H1 (cell line): Measurements from ENCODE around the gene BABAM1. TPM values are rescaled to one million over a fixed set of nuclear protein-coding genes. Genes with fewer than 3 reads are reported as not detected.

Source experiments
- CTCF ChIA-PET: fragments of 300-600 bp; sonication (Branson Sonifier 250); formaldehyde crosslinking; loops from one replicate; lab custom pipeline; 2021; ENCODE audit not compliant: partially characterized antibody; lab: Charles Lee
- POLR2A ChIA-PET: fragments of 300-600 bp; sonication (Branson Sonifier 250); formaldehyde crosslinking; loops from one replicate; lab custom pipeline; 2021; ENCODE audit warnings: inconsistent platforms; ENCODE audit not compliant: partially characterized antibody; lab: Charles Lee
- DNase-seq, 2 experiments: peaks; one replicate each; pipeline versions ENCODE4 v3.0.0 to v3.0.0-alpha.2; 2010 to 2022; ENCODE audit warnings: low spot score in 2 of 2, low read depth in 1 of 2, mixed read lengths in 1 of 2
- FAIRE-seq: peaks from 2 replicates; lab custom pipeline; 2011; peaks lifted over from hg19 to GRCh38; lab: Jason Lieb, UNC
- H2AFZ ChIP-seq: 2 replicates; pipeline ENCODE4 v1.8.1; 2012; ENCODE audit warnings: low read length, inconsistent platforms
- H2AK5ac ChIP-seq: 2 replicates; pipeline ENCODE4 v1.6.1; 2013; ENCODE audit warnings: low read depth, low read length
- H2BK120ac ChIP-seq: replicated peaks from 2 replicates; pipeline ENCODE3; 2013; ENCODE audit warnings: low read depth, low read length, inconsistent platforms
- H2BK12ac ChIP-seq: 2 replicates; pipeline ENCODE4 v1.6.1; 2013; ENCODE audit warnings: low read depth, low read length
- H2BK15ac ChIP-seq: 2 replicates; pipeline ENCODE4 v1.6.1; 2013; ENCODE audit warnings: low read length
- H2BK20ac ChIP-seq: 2 replicates; pipeline ENCODE4 v1.6.1; 2013; ENCODE audit warnings: low read length
- H2BK5ac ChIP-seq: 2 replicates; pipeline ENCODE4 v1.6.1; 2013; ENCODE audit warnings: low read depth, low read length
- H3K14ac ChIP-seq: 2 replicates; pipeline ENCODE4 v1.6.1; 2013; ENCODE audit warnings: inconsistent platforms; ENCODE audit not compliant: insufficient read length
- H3K18ac ChIP-seq: 2 replicates; pipeline ENCODE4 v1.6.1; 2013; ENCODE audit warnings: low read length; ENCODE audit errors: extremely low read depth
- H3K23ac ChIP-seq: 2 replicates; pipeline ENCODE4 v1.6.1; 2013; ENCODE audit warnings: inconsistent platforms; ENCODE audit not compliant: insufficient read length
- H3K23me2 ChIP-seq: 2 replicates; pipeline ENCODE4 v1.6.1; 2013; ENCODE audit warnings: low read depth, low read length
- H3K27ac ChIP-seq: 2 replicates; pipeline ENCODE4 v1.6.1; 2011; ENCODE audit warnings: low read depth, low read length, inconsistent platforms
- H3K27me3 ChIP-seq, 4 experiments: replicated peaks in 1 of 4; 1 replicate in 1 of 4; 2 replicates in 3 of 4; pipeline versions ENCODE4 v1.6.1 to v1.8.1; 2011 to 2013; ENCODE audit warnings: low read length in 3 of 4, mild to moderate bottlenecking in 3 of 4, inconsistent platforms in 2 of 4, mixed read lengths in 2 of 4, moderate library complexity in 1 of 4; ENCODE audit not compliant: control insufficient read depth in 3 of 4, insufficient read depth in 3 of 4; ENCODE audit errors: extremely low read depth in 1 of 4
- H3K36me3 ChIP-seq, 4 experiments: 2 replicates each; pipeline versions ENCODE4 v1.6.1 to v1.8.1; 2011 to 2013; ENCODE audit warnings: mild to moderate bottlenecking in 4 of 4, low read length in 3 of 4, moderate library complexity in 2 of 4, control low read depth in 1 of 4, inconsistent platforms in 1 of 4; ENCODE audit not compliant: insufficient read depth in 4 of 4, control insufficient read depth in 2 of 4
- H3K4ac ChIP-seq: replicated peaks from 2 replicates; pipeline ENCODE3; 2013; ENCODE audit warnings: low read length, low read depth, mixed read lengths, inconsistent platforms; ENCODE audit not compliant: insufficient read length
- H3K4me1 ChIP-seq, 4 experiments: replicated peaks in 1 of 4; 1 replicate in 1 of 4; 2 replicates in 3 of 4; pipeline versions ENCODE4 v1.6.1 to v1.8.1; 2011 to 2013; ENCODE audit warnings: low read length in 3 of 4, inconsistent platforms in 2 of 4, mixed read lengths in 1 of 4; ENCODE audit not compliant: insufficient read depth in 4 of 4, control insufficient read depth in 3 of 4
- H3K4me2 ChIP-seq, 2 experiments: 2 replicates each; pipeline versions ENCODE4 v1.6.1 to v1.8.1; 2011 to 2013; ENCODE audit warnings: low read depth in 2 of 2, low read length in 2 of 2, control low read depth in 1 of 2, inconsistent platforms in 1 of 2, mild to moderate bottlenecking in 1 of 2; ENCODE audit not compliant: insufficient read depth in 1 of 2
- H3K4me3 ChIP-seq, 4 experiments: fragments of 200-600, 300-600 bp in 1 of 4; sonication (generic), shearing (Covaris generic), sonication (Bioruptor Twin) in 1 of 4; 2 replicates each; pipeline versions ENCODE4 v1.5.1 to v1.8.1; 2011 to 2016; ENCODE audit warnings: low read length in 4 of 4, low read depth in 3 of 4, control low read depth in 2 of 4, inconsistent platforms in 2 of 4, mild to moderate bottlenecking in 2 of 4, mixed read lengths in 1 of 4, moderate library complexity in 1 of 4; ENCODE audit not compliant: insufficient read depth in 2 of 4; ENCODE audit errors: extremely low read depth in 1 of 4
- H3K56ac ChIP-seq: replicated peaks from 2 replicates; pipeline ENCODE3; 2013; ENCODE audit warnings: low read depth, mild to moderate bottlenecking, mixed read lengths, low read length, inconsistent platforms; ENCODE audit not compliant: insufficient read length
- H3K79me1 ChIP-seq: 2 replicates; pipeline ENCODE4 v1.6.1; 2013; ENCODE audit warnings: low read depth, low read length, control low read depth
- H3K79me2 ChIP-seq, 2 experiments: 2 replicates each; pipeline versions ENCODE4 v1.6.1 to v1.8.1; 2012 to 2013; ENCODE audit warnings: low read length in 2 of 2, mild to moderate bottlenecking in 2 of 2, inconsistent platforms in 1 of 2; ENCODE audit not compliant: insufficient read depth in 2 of 2, control insufficient read depth in 1 of 2
- H3K9ac ChIP-seq, 4 experiments: replicated peaks in 1 of 4; 1 replicate in 1 of 4; 2 replicates in 3 of 4; pipeline versions ENCODE4 v1.6.1 to v1.8.1; 2011 to 2013; ENCODE audit warnings: low read depth in 3 of 4, low read length in 3 of 4, control low read depth in 2 of 4, mild to moderate bottlenecking in 2 of 4, moderate library complexity in 2 of 4, inconsistent platforms in 1 of 4; ENCODE audit errors: extremely low read depth in 1 of 4
- H3K9me3 ChIP-seq, 2 experiments: 2 replicates each; pipeline versions ENCODE4 v1.6.1 to v1.8.1; 2012 to 2013; ENCODE audit warnings: mild to moderate bottlenecking in 2 of 2, moderate library complexity in 2 of 2, control low read depth in 1 of 2, inconsistent platforms in 1 of 2, low read depth in 1 of 2, low read length in 1 of 2, mixed read lengths in 1 of 2; ENCODE audit not compliant: insufficient read depth in 2 of 2
- H4K20me1 ChIP-seq, 2 experiments: replicated peaks in 1 of 2; 2 replicates each; pipeline versions ENCODE3 to v1.8.1; 2011 to 2013; ENCODE audit warnings: inconsistent platforms in 2 of 2, low read length in 2 of 2, mild to moderate bottlenecking in 1 of 2; ENCODE audit not compliant: insufficient read depth in 2 of 2, control insufficient read depth in 1 of 2
- H4K5ac ChIP-seq: 2 replicates; pipeline ENCODE4 v1.6.1; 2013; ENCODE audit warnings: low read length, low read depth, mixed read lengths, inconsistent platforms; ENCODE audit not compliant: insufficient read length
- H4K8ac ChIP-seq: 2 replicates; pipeline ENCODE4 v1.8.0; 2013; ENCODE audit warnings: mild to moderate bottlenecking, moderate library complexity, low read length, inconsistent platforms; ENCODE audit not compliant: insufficient read depth; ENCODE audit errors: extremely low read depth
- H4K91ac ChIP-seq: replicated peaks from 2 replicates; pipeline ENCODE3; 2013; ENCODE audit warnings: low read length, mixed read lengths, inconsistent platforms; ENCODE audit not compliant: insufficient read length
- HDAC2 ChIP-seq, 2 experiments: fragments of 300-600 bp in 1 of 2; sonication (generic) in 1 of 2; IDR thresholded peaks; 2 replicates each; pipeline ENCODE4 v1.6.1; 2011 to 2012; ENCODE audit warnings: low read depth in 2 of 2, low read length in 2 of 2, mild to moderate bottlenecking in 2 of 2, moderate library complexity in 2 of 2, borderline replicate concordance in 1 of 2, inconsistent platforms in 1 of 2
- JUN ChIP-seq: IDR thresholded peaks from 2 replicates; pipeline ENCODE4 v1.6.1; 2011; ENCODE audit warnings: low read depth, mild to moderate bottlenecking, improper control_type of control experiment, low read length
- SP1 ChIP-seq: IDR thresholded peaks from 2 replicates; pipeline ENCODE4 v1.6.1; 2011; ENCODE audit warnings: low read depth, low read length
- TAF1 ChIP-seq: IDR thresholded peaks from 2 replicates; pipeline ENCODE4 v1.6.1; 2011; ENCODE audit warnings: mild to moderate bottlenecking, low read depth, low read length
- WGBS, 2 experiments: shearing (Covaris generic) in 1 of 2; methylation state at CpG; one replicate each; pipeline versions ENCODE4 v1.1.6 to v1.1.7; 2013 to 2015; ENCODE audit warnings: low lambda C conversion rate in 2 of 2, mixed read lengths in 2 of 2, inconsistent platforms in 1 of 2, low coverage in 1 of 2, missing lambda C conversion rate in 1 of 2; ENCODE audit not compliant: insufficient replicate concordance in 2 of 2, insufficient coverage in 1 of 2, insufficient read length in 1 of 2; ENCODE audit errors: extremely low coverage in 1 of 2, missing lambda C conversion rate in 1 of 2; 5-methylcytosine and 5-hydroxymethylcytosine counted together
- polyA plus RNA-seq, 7 experiments: library from polyadenylated mRNA; depleted of rRNA in 3 of 7; stranded (reverse) in 5 of 7; unstranded in 2 of 7; fragments of >200 nt in 5 of 7; fragments of 200-250 nt in 2 of 7; gene quantifications; 1 replicate in 5 of 7; 2 replicates in 1 of 7; 4 replicates in 1 of 7; pipeline versions ENCODE4 v1.2.1 to v1.2.3, GENCODE V29; 2011 to 2013; ENCODE audit warnings: missing spikeins in 2 of 7, mixed read lengths in 2 of 7
- total RNA-seq: library from RNA; stranded (reverse); fragmentation: NEBNext Ultra II Directional; extraction: Animal tissue kit (Norgen Biotek cat#: 25700); gene quantifications from 2 replicates; pipeline ENCODE4 v1.2.1, GENCODE V29; 2021
- TF ChIP-seq, protein P1 (sequence below), 3 experiments: IDR thresholded peaks; 1 replicate in 2 of 3; 2 replicates in 1 of 3; pipeline versions ENCODE4 v1.5.1 to v1.6.1; 2011; ENCODE audit warnings: low read length in 3 of 3, mild to moderate bottlenecking in 3 of 3, inconsistent platforms in 2 of 3, low read depth in 1 of 3, moderate library complexity in 1 of 3; ENCODE audit not compliant: insufficient read depth in 1 of 3; ENCODE audit errors: control extremely low read depth in 1 of 3

BABAM1 gene
- total and polyA plus RNA-seq, 2 of the 8 experiments (the other 6 are each of a cell fraction or from before 2014, with no cell fraction given), result 127 to 133 TPM

DNA sequence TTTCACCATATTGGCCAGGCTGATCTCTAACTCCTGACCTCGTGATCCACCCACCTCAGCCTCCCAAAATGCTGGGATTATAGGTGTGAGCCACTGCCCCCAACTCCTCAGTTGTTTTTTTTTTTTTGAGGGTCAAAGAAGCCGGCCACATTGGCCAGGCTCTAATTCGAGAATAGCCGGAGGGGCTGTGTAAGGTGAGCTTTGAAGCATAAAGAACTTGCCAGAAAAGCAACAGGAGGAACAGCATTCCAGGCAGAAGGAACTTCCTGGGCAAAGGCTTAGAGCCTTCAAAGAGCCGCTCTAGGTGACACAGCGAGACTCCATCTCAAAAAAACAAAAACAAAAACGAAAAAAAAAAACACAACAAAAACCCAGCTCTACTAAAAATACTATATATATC lies 1.2 kb upstream of the BABAM1 start:
- peaks cover 0 to 8% (median 2%) of the 10 kb centered on the region in 4 experiments; a peak in 3 of 8 replicates for H3K36me3 ChIP-seq
- H2BK120ac ChIP-seq, result no peak overlapping the region
- H3K56ac ChIP-seq, result no peak overlapping the region
- POLR2A ChIA-PET, result interaction anchor here (1.2 to 12.8 kb wide), 7 partner anchors 13 to 51 kb away, joined by 3 to 113 read pairs (median 15); partner anchors contain the start of genes ANKLE1 and USE1
- H3K18ac ChIP-seq, result no peak overlapping the region
- no peak overlapping the region for H3K9ac ChIP-seq
- H2BK5ac ChIP-seq, result 0 out of 2 replicates have a peak overlapping the region, but pooled peaks have one; percentile 18
- 92% methylated on average over 7 of the region's 7 CpGs; no CpG with 5 or more reads in 1 of the 2 experiments for WGBS, 2 experiments
- H3K9me3 ChIP-seq, result no peaks in the 10 kb centered on the region
- H3K4me2 ChIP-seq, result no peak overlapping the region
- H2AK5ac ChIP-seq, result no peak overlapping the region
- DNase-seq, result no peak
- H2BK15ac ChIP-seq, result no peak overlapping the region
- no peak overlapping the region for H4K5ac ChIP-seq
- no peak overlapping the region for H4K91ac ChIP-seq
- H4K8ac ChIP-seq, result no peak overlapping the region
- H3K4ac ChIP-seq, result no peak overlapping the region
- peaks cover 3 to 12% of the 10 kb centered on the region in 2 experiments; a peak in 3 of 4 replicates for H3K79me2 ChIP-seq
- TF ChIP-seq SP1 (no peak), JUN (no peak), TAF1 (no peak), HDAC2 (IDR thresholded peaks at IDR 0.05; ENCODE audit: borderline replicate concordance in 1 of 2, low read depth in 2 of 2, low read length in 2 of 2) (no peak)
- TF ChIP-seq, protein P1, sequence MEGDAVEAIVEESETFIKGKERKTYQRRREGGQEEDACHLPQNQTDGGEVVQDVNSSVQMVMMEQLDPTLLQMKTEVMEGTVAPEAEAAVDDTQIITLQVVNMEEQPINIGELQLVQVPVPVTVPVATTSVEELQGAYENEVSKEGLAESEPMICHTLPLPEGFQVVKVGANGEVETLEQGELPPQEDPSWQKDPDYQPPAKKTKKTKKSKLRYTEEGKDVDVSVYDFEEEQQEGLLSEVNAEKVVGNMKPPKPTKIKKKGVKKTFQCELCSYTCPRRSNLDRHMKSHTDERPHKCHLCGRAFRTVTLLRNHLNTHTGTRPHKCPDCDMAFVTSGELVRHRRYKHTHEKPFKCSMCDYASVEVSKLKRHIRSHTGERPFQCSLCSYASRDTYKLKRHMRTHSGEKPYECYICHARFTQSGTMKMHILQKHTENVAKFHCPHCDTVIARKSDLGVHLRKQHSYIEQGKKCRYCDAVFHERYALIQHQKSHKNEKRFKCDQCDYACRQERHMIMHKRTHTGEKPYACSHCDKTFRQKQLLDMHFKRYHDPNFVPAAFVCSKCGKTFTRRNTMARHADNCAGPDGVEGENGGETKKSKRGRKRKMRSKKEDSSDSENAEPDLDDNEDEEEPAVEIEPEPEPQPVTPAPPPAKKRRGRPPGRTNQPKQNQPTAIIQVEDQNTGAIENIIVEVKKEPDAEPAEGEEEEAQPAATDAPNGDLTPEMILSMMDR (IDR thresholded peaks at IDR 0.05; ENCODE audit: control extremely low read depth in 1 of 3, insufficient read depth in 1 of 3, low read depth in 1 of 3, low read length in 3 of 3), result no peak
- H3K23me2 ChIP-seq, result no peaks in the 10 kb centered on the region
- no peak for FAIRE-seq
- no peaks in the 10 kb centered on the region for H4K20me1 ChIP-seq
- H3K27me3 ChIP-seq, result no peaks in the 10 kb centered on the region
- peaks cover 0 to 8% (median 2%) of the 10 kb centered on the region in 4 experiments; a peak in 5 of 7 replicates for H3K4me1 ChIP-seq
- no peak overlapping the region for H3K4me3 ChIP-seq
- no peaks in the 10 kb centered on the region; the same call in 1 of the 2 replicates for H3K79me1 ChIP-seq
- H3K27ac ChIP-seq, result no peak overlapping the region
- no peak overlapping the region for H2AFZ ChIP-seq
- no peak overlapping the region for H3K14ac ChIP-seq
- H3K23ac ChIP-seq, result no peak overlapping the region
- CTCF ChIA-PET, result interaction anchor here (1.1 to 3.3 kb wide), 6 partner anchors 16 to 199 kb away, joined by 3 to 28 read pairs (median 6); partner anchors contain the start of gene ANKLE1
- H2BK20ac ChIP-seq, result no peak overlapping the region
- H2BK12ac ChIP-seq, result no peak overlapping the region
